ENCODE results near the gene PPP1R14C.

PPP1R14C gene

GRCh38 chr6:150298676-150299075 lies 155.8 kb downstream of the PPP1R14C start:
- no peak overlapping the region for H3K4me3 ChIP-seq (ENCODE audit: control insufficient read depth, low read depth, low read length)
- TF ChIP-seq CTCF (IDR thresholded peaks at IDR 0.05; ENCODE audit: control insufficient read depth, insufficient read depth, low read depth, low read length, missing control alignments), result no peak
- DNase-seq (ENCODE audit: low read depth), result no peak
